Suprapubic skin (tissue), 4 donors: ENCODE results near the gene IQCM.

Experiments used
- EP300 ChIP-seq: sonication (generic); formaldehyde crosslinking; IDR thresholded peaks from one replicate; pipeline ENCODE4 v1.6.1; 2017; ENCODE audit warnings: antibody characterized with exemption
- POLR2A ChIP-seq, 2 donors: fragments of 450-650 bp; IDR thresholded peaks; one replicate each; pipeline ENCODE4 v1.6.1; 2017; ENCODE audit warnings: antibody characterized with exemption in 2 of 2, mild to moderate bottlenecking in 2 of 2, moderate library complexity in 2 of 2
- POLR2AphosphoS5 ChIP-seq, 3 donors: sonication (generic); formaldehyde crosslinking; IDR thresholded peaks; one replicate each; pipeline ENCODE4 v1.6.1; 2017; ENCODE audit warnings: antibody characterized with exemption in 3 of 3
- TF ChIP-seq, protein P1 (sequence below), 2 donors: fragments of 200-600 bp in 1 of 2; fragments of 450-650 bp in 1 of 2; sonication (generic) in 1 of 2; IDR thresholded peaks; one replicate each; pipeline ENCODE4 v1.5.1; 2016 to 2019; ENCODE audit warnings: antibody characterized with exemption in 2 of 2, mild to moderate bottlenecking in 1 of 2, moderate library complexity in 1 of 2

DNA sequence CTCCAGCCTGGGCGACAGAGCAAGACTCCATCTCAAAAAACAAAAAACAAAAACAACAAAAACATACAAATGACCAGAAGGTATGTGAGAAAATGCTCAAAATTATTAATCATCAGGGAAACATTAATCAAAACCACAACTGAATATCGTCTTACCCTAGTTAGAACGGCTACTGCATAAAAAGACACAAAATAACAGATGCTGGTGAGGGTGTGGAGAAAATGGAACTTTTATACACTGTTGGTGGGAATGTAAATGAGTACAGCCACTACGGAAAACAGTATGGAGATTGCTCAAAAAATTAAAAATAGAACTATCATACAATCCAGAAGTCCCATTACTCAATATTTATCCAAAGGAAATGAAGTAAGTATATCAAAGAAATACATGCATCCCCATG is 27.3 kb downstream of the IQCM start:
- TF ChIP-seq, protein P1, sequence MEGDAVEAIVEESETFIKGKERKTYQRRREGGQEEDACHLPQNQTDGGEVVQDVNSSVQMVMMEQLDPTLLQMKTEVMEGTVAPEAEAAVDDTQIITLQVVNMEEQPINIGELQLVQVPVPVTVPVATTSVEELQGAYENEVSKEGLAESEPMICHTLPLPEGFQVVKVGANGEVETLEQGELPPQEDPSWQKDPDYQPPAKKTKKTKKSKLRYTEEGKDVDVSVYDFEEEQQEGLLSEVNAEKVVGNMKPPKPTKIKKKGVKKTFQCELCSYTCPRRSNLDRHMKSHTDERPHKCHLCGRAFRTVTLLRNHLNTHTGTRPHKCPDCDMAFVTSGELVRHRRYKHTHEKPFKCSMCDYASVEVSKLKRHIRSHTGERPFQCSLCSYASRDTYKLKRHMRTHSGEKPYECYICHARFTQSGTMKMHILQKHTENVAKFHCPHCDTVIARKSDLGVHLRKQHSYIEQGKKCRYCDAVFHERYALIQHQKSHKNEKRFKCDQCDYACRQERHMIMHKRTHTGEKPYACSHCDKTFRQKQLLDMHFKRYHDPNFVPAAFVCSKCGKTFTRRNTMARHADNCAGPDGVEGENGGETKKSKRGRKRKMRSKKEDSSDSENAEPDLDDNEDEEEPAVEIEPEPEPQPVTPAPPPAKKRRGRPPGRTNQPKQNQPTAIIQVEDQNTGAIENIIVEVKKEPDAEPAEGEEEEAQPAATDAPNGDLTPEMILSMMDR (IDR thresholded peaks at IDR 0.05) = no peak
- no peak for TF ChIP-seq EP300
- no peak for TF ChIP-seq POLR2A (IDR thresholded peaks at IDR 0.05)
- TF ChIP-seq POLR2AphosphoS5 (IDR thresholded peaks at IDR 0.05) = no peak
